GM18498 (cell line): ENCODE results near the gene TMEM238L.
"Not testable (repeated sequence)": the region's sequence is repeated elsewhere in the genome, so short reads cannot be mapped to it uniquely, and the experiment has no call there.

Experiments
- ATAC-seq: cut with Tn5 transposase; IDR thresholded peaks from one replicate; pipeline ENCODE4 v1.9.1; 2021; ENCODE audit warnings: mild to moderate bottlenecking, moderate library complexity; ENCODE audit not compliant: unreplicated experiment

TMEM238L gene, protein sequence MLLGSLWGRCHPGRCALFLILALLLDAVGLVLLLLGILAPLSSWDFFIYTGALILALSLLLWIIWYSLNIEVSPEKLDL

DNA sequence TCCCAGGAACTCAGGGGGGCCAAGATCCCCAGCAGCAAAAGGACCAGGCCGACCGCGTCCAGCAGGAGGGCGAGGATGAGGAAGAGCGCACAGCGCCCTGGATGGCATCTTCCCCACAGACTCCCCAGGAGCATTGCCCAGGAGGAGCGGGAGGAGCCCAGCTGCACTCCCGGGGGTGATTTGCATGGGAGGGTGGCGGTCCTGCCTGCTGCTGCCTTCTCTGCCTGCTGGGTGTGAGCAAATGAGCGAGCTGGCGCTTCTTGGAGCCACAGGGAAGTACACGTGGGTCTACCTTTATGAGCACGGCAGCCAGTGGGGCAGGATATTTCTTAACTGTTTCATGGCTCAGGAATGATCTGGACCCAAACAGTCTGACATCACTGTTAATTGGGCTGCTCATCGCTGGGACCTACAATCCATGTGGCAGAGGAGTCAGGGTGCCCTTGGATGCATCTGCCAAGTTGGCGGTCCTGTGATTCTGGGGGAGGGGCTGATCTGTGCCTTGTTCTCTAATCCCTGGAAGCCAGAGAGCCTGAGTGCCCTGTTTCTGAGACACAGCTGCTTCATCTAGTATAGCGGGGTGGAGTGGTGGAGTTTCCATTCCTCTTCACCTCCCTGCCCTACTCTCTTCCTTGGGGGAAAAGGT is at the start of gene TMEM238L:
Gene TMEM238L (minus strand): TSS at position 270 of the 646 bp plus-strand sequence. CDS start 136 bp downstream, at position 134.
- ATAC-seq: no peak

DNA sequence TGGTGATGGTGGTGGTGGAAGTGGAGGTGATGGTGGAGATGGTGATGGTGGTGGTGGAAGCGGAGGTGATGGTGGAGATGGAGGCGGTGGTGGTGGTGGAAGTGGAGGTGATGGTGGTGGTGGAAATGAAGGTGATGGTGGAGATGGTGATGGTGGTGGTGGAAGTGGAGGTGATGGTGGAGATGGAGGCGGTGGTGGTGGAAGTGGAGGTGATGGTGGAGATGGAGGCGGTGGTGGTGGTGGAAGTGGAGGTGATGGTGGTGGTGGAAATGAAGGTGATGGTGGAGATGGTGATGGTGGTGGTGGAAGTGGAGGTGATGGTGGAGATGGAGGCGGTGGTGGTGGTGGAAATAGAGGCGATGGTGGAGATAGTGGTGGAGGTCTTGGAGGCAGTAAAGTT is 42.7 kb upstream of the TMEM238L start:
- not testable (repeated sequence) for ATAC-seq

DNA sequence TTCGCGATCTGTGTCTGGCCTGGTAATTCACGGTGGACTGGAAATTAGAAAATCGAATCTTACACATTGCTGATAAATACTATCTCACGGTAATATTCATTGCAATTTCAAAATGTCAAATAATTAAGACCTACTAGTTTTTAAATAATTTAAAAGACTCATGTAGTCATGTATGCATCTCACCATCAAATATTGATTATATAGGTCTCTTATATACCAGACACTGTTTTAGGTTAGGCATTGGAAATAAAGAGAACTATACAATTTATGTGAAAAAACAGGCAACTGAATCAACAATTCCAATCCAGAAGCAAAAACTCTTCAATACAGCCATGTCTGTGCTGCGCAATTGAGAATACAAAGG is 41.5 kb upstream of the TMEM238L start:
- no peak for ATAC-seq

DNA sequence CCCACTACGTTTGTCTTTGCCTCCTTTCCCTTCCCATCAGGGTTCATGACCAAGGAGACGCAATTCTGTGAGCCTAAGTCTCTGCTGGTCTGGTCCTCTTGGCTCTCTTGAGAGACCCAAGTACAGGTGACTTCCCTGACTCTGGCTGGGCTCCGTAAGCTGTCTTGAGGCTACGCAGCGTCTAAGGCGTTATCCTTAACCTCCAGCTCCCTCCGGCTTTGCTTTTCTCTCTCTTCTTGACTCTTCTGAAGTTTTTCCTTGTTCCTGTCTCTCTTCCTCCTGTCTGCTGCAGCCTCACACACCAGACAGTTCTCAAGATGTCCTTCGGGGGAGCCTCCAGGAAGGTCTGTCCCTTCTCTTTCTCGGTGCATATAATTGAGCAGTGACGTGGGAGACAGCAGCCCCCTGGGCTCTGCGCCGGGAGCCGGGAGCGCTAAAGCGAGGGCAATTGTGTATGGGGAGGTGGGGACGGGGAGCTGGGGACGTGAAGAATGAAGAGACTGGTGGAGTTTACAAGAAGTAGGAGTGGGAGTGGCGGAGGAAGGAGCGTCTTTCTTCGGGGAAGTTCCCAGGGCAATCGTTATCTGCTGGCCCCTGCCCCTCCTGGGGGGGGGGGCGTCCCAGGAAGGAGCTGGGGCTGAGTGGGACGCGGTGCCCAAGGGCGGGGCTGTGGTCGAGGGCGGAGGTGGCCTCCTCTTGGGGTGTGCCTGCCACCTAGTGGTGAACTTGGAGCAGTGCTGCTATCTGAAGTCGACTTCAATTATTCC is 40.9 kb upstream of the TMEM238L start:
- ATAC-seq: peak; percentile 93

DNA sequence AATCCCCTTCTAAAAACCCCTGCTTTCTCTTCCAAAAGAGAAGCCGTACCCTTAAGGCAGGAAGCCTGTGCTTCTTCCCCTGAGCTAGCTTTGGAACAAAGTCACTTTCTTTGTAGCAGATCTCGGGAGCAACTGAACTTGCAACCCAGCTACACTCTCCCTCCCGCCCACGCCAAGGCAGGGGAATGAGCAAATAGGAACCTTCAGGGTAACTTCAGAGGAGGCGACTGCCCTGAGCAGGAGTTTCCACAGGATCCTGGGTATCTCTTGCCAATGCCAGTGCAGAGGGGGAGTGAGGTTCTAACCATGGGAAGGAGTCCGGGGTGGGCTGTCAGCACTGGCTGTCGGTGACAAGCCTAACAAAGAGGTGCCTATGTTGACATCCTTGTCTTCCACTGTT is 39.9 kb upstream of the TMEM238L start:
- ATAC-seq: no peak

DNA sequence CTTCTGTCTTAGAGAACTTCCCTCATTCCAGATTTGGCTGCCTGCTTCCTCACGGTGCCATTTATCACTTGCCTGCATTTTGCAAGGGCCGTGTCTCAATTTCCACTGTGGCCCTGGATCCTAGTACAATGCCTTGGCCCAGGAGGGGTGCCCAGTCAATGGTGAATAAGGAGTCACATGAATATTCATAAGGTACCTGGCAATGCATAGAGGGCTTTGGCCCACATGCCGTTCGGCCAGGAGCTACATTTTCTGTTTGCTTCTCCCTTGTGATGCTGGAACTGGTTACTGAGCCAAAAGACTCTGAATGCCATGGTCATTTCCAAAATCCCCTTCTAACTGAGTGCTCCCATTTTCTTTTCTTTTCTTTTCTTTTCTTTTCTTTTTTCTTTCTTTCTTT is 38.8 kb upstream of the TMEM238L start:
- ATAC-seq: no peak

DNA sequence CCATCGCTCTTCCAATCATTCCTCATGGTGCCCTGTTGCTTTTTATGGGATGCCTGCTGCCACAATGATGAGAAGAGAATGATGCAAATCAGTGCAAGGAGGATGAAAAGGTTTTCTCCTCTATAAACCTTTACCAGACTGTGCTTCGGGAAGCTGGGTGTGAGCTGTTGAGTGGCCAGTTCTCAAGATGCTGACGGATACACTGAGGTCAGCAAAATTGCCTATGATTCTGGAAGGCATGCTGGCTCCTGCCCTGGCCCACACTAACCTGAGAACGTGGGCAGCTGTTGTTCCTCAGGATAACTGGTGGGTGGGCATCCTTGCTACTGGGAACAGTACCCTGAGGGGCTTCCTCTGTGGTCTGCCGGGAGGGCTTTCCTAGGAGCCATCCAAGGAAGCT is 34.8 kb upstream of the TMEM238L start:
- no peak for ATAC-seq

DNA sequence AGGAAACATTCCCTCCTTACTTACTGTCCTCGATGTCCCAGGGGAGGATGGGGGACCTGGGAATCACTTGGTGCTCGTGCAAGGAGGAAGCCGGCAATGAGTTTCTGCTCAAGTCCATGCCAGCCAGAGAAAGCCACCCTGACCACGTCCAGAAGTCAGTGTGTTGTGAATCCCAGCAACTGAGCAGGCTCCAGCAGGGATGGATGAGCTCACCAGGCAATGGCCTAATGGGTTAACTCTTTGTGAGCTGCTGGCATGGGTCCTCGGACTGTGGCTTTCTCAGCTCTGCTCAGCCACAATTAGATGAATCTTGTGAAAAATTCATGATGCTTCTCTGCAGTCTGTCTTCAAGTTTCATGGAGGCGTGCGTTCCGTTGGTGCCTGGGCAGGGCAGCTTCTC is 34.0 kb upstream of the TMEM238L start, which contains the start of gene PIRT:
Gene PIRT (minus strand): TSS at position 167 of the 400 bp plus-strand sequence. CDS start 12,442 bp downstream, outside the sequence.
- ATAC-seq: no peak

DNA sequence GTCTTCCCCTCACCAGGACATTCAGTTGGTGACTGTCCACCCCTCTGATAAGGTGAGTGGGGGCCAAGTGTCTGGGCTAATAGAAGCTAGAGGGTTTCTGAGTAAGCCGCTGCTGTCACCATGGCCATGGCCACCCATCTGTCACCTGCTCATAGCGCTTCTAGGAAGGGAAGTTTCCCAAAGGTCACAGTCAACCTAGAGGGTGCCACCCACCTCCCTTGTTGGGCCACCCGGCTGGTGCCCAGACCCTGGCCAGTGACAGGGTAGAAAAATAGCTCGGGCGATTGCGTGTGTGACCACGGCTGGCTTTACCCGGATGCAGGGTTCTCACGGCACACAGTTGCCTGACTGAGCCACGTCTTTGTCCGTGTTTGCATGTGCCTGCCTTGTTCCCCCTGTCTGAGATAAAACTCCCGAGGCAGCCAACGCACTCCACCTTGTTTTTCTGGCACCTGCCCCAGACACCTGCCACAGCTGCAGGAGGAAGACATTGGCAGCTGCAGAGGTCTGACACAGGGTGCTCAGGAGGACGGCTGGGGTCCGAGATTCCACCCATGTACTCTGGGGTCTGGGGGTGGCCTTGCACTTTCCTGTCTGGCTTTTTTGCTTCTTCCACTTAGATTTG is 33.2 kb upstream of the TMEM238L start:
- ATAC-seq: no peak

DNA sequence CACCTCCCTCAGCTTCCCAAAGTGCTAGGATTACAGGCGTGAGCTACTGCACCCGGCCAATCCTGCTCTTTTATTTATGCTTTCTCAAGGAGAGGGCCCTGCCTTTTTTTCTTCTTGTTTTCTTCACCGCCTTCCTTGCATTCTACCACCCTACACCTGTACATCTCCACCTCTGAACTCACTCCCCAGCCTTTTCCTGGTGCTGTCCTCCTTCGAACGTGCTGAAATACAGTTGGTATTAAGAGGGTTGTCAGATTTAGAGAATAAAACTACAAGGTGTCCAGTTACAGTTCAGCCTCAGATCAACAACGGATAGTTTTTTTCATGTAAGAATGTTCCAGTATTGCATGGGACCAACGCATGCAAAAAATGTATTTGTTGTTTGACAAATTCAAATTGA is 32.2 kb upstream of the TMEM238L start:
- no peak for ATAC-seq

DNA sequence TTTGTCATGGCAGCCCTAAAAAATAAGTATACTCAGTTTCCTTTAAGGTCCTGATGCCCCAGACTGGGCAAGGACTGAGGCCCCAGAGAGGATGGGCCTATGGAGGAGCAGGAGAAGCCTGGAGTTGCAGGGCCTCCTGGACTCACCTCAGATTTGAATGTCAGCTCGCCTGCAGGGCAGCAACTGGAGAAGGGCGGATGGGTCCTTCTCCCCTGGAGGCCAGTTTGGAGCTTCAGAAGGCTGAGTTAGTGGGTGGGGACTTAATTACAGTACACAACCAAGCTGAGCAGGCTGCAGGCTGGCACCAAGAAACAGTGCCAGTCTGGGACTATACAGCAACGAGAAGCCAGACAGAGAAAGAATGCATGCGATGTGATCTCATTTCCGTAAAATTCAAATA is 27.8 kb upstream of the TMEM238L start:
- no peak for ATAC-seq

DNA sequence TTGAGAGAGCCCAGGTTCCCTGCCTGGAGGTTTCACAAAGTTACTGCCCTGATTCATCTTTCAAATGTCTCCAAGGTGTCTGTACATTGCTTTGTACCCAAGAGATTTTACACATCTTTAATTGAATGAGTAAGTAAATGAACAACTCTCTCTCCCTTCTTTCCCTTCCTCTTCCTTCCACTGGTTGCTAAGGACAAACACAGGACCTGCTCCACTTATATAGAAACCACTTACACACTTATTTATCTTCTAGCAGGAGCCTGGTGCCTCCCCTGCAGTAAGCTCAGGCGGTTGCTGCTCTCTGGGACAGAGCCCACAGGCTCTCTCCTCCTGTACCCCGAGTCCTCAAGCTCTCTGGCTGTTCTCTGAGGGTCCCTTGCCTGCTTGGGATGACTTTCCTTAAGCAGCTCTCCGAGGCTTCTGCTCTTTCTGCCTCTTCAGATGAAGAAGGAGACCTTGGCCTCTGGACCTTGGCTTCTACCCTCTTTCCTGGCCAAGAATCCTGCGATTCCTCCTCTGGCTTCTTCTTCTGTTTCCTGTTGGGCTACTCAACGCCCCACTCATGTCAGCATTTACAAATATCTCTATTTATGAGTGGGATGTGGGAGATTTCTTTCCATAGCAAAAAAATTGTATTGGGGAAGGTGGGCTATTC is 24.1 kb upstream of the TMEM238L start:
- ATAC-seq: no peak

DNA sequence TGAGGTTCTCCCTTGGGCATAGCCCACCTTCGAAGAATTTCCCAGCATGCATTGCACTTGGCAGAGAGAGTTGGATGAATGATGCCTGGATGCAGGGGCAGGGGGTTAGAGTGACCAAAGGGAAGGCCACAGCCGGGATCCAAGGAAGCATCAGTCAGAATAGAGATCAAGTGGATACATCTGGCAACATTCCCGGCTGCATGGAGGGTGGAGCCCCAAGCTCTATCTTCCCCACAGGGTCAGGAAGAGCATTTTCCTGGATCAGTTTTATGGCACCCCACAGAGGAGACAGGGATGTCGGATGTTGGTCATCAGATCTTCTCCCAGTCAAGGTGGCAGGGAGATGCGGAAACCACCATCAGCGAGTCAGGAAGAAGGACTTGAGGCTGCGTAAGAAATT is 21.0 kb upstream of the TMEM238L start:
- ATAC-seq: no peak

DNA sequence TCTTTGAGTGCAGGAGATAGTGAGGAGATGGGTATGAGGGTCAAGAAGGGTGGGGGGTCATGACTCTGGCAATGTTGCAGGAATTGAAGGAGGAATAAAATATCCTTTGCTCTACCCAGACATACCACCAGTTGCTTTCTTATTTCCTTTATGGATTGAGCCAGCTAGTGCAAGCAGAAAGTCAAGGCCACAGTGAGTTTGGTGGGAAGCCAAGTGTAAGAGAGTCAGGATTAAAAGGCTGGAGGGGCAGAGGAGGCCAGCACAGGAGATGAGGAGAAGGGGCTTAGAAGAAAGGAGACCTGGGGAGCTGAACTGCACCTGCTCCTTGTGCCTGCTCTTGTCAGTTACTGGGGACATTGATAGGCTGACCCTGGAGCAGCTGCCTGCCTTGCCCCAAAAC is 17.9 kb upstream of the TMEM238L start:
- no peak for ATAC-seq

DNA sequence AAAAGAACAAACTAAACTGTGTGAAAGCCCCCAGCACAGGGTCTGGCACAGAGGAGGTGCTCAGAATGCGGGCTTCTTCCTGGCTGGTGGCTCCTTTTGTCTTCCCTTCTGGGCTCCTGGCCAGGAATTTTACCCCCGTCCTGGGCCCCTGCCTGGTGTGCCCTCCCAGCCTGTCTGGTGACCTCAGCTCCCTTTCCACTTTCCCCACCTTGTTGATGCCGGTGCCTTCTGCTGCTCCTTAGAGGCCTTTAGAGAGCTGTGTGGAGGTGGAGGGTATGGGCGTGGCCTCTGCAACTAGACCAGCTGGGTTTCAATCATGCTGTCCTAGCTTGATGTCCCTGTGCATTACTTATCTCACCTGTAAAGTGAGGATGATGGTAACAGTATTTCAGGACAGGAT is 17.2 kb upstream of the TMEM238L start:
- no peak for ATAC-seq

DNA sequence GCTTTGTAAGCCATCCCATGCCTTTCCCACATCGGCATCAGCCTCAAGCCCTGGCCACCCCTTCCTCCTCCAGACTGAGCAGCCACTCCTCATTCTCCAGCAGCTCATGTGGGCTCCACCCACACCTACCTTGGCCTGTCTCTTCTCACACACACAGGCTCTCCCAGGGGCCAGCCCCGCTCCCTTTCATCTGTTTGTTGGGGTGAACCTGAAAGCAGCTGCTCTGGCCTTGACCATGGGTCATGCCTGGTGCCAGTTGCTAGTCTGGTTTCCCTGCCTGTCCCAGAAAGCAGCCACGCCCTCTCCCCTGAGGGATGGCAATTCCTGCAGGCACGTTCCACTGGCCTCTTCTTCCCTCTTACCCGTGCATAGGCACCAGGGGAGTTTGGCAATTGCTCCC is 11.4 kb upstream of the TMEM238L start:
- no peak for ATAC-seq

DNA sequence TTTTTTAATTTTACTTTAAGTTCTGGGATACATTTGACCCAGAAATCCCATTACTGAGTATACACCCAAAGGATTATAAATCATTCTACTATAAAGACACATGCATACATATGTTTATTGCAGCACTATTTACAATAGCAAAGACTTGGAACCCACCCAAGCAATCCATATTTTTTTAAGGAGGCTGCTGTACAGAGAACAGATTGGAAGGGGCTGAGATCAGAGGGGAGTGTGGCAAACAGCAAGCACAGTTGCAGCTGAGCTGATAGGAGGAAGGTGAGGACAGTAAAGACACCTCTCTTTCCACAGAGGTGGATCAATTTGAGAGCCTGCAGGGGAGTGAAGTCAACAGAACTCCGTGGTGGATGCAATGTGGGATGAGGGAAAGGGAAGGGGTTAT is 10.2 kb upstream of the TMEM238L start:
- no peak for ATAC-seq

DNA sequence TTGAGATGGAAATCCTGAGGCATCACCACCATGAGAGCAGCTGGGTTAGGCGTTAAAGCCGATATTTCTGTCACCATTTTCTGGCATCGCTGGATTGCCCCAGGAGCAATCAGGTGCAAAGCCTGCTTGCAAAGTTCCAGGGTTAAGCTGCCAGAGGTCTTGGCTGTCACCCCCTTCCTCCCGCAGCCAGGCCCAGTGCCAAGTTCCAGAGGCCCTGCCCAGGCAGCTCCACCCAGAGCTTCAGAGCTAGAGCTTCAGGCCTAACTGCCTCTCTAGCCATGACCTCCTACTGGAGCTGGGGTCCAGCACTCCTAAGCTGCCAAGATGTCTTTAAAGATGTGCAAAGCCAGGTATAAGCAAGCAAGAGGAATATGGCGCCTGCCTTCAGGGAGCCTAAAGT is 8.8 kb upstream of the TMEM238L start:
- ATAC-seq: no peak

DNA sequence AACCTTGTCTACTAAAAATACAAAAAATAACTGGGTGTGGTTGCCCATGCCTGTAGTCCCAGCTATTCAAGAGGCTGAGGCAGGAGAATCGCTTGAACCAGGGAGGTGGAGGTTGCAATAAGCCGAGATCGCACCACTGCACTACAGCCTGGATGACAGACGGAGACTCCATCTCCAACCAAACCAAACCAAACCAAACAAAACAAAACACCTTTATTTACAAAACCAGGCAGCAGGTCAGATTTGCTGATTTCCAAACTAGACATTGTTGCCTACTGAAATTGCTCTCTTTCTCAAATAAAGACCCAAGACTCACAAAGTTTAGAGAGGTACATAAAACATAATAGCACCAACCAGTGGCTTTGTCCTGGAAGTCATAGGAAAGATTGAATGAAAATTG is 5.7 kb upstream of the TMEM238L start:
- ATAC-seq: no peak

DNA sequence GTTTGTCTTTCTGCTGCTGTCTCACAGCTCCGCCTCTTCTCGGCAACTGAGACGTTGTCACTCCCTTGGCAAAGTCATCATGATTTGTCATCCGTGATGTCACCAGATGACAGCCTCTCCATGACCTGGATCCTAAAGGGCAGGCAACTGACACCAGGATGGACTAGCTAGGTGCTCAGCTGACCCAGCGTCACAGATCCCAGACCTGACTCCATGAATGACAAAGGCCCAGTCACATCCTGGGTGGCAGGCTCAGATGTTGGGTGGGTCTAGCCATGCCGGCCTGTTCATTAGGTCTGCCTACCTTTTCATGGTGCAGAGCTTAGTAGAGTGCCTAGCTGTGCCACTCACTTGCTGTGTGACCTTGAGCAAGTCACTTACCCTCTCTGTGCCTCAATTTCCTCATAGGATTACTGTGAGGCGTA is 3.8 kb upstream of the TMEM238L start:
- no peak for ATAC-seq

DNA sequence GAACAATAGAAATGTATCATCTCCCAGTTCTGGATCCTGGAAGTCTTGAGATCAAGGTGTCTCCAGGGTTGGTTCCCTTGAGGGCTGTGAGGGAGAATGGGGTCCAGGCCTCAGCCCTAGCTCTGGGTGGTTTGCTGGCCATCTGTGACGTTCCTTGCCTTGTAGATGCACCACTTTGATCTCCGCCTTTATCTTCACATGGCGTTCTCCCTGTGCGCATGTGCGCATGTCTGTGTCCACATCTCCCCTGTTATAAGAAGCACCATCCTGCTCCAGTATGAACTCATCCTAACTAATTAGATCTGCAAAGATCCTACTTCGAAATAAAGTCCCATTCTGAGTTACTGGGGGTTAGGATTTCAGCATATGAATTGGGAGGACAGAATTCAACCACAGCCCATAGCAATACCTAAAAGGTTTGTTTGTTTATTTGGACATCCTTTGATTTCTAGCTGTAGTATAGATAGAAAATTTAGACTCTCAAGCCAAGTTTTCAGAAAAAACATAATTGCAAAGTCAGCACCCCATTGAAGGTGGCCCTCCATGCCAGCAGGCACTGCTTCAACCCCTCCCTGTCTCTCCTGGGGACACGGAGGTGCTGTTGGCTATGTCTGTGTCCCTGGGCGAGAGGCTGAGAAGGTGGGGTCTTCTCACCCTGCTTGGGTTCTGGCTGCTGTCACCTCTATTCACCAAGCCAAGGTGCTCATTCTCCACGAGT is 2.8 kb upstream of the TMEM238L start:
- no peak for ATAC-seq
